ENCODE data around the gene CTBP2. TPM values are rescaled to one million over a fixed set of nuclear protein-coding genes. Genes with fewer than 3 reads are reported as not detected.
"Not testable (repeated sequence)": the region's sequence is repeated elsewhere in the genome, so short reads cannot be mapped to it uniquely, and the experiment has no call there.

The CTBP2 gene
- total RNA-seq, 2 experiments from 2014 or later, result 0.27 to 0.29 TPM

GRCh38 chr10:125174360-125174759 lies 14.0 kb upstream of the CTBP2 start:
- intact Hi-C loops (cut with micrococcal nuclease), result no loop called here
- ChIA-PET POLR2A (no interaction called here), CTCF (no interaction called here)
- H3K27ac Mint-ChIP-seq, result no peak overlapping the region
- H3K9me3 Mint-ChIP-seq, result no peaks in the 10 kb centered on the region
- no peaks in the 10 kb centered on the region for H3K36me3 Mint-ChIP-seq
- H3K27me3 Mint-ChIP-seq, result peaks cover 9% of the 10 kb centered on the region
- no peak for DNase-seq
- H3K4me1 Mint-ChIP-seq (ENCODE audit: low read depth), result no peaks in the 10 kb centered on the region
- no peak overlapping the region for H3K4me3 Mint-ChIP-seq

- Mint-ChIP-seq H3K36me3 (no peaks in the 10 kb centered on the region), H3K27me3 (peaks cover 9% of the 10 kb centered on the region), H3K9me3 (no peaks in the 10 kb centered on the region), H3K4me1 (ENCODE audit: low read depth) (no peaks in the 10 kb centered on the region), H3K4me3 (no peak overlapping the region), H3K27ac (no peak overlapping the region)
- ChIA-PET CTCF (no interaction called here), POLR2A (no interaction called here)
- DNase-seq, result no peak
- intact Hi-C loops (cut with micrococcal nuclease), result no loop called here
Measured at GRCh38 chr10:125172694-125173093, 12.3 kb upstream of the CTBP2 start.

GRCh38 chr10:125171402-125172306 lies 11.3 kb upstream of the CTBP2 start:
- Mint-ChIP-seq H3K27me3 (peaks cover 9% of the 10 kb centered on the region), H3K4me3 (no peak overlapping the region), H3K4me1 (ENCODE audit: low read depth) (no peaks in the 10 kb centered on the region), H3K9me3 (no peaks in the 10 kb centered on the region), H3K27ac (no peak overlapping the region), H3K36me3 (no peaks in the 10 kb centered on the region)
- no peak for DNase-seq
- ChIA-PET CTCF (interaction anchor here (0.5 kb wide), 1 partner anchor 49 kb away, joined by 5 read pairs; no protein-coding TSS in a partner anchor), POLR2A (no interaction called here)
- intact Hi-C loops (cut with micrococcal nuclease), result no loop called here

GRCh38 chr10:125169915-125170314 lies 9.6 kb upstream of the CTBP2 start:
- H3K4me1 Mint-ChIP-seq (ENCODE audit: low read depth), result no peaks in the 10 kb centered on the region
- H3K36me3 Mint-ChIP-seq, result no peaks in the 10 kb centered on the region
- no peak for DNase-seq
- ChIA-PET POLR2A (no interaction called here), CTCF (no interaction called here)
- peaks cover 7% of the 10 kb centered on the region for H3K27me3 Mint-ChIP-seq
- H3K27ac Mint-ChIP-seq, result no peak overlapping the region
- no peaks in the 10 kb centered on the region for H3K9me3 Mint-ChIP-seq
- H3K4me3 Mint-ChIP-seq, result no peak overlapping the region
- intact Hi-C loops (cut with micrococcal nuclease), result no loop called here

- Mint-ChIP-seq H3K4me1 (ENCODE audit: low read depth) (no peaks in the 10 kb centered on the region), H3K9me3 (no peaks in the 10 kb centered on the region), H3K27ac (no peak overlapping the region), H3K4me3 (no peak overlapping the region), H3K27me3 (peaks cover 7% of the 10 kb centered on the region), H3K36me3 (no peaks in the 10 kb centered on the region)
- intact Hi-C loops (cut with micrococcal nuclease), result no loop called here
- CTCF ChIA-PET, result no interaction called here
- POLR2A ChIA-PET, result no interaction called here
- DNase-seq, result no peak
Measured at GRCh38 chr10:125169279-125169678, 8.9 kb upstream of the CTBP2 start.

GRCh38 chr10:125166658-125167057 lies 6.3 kb upstream of the CTBP2 start:
- Mint-ChIP-seq H3K4me3 (no peak overlapping the region), H3K9me3 (no peaks in the 10 kb centered on the region), H3K27me3 (peaks cover 16% of the 10 kb centered on the region), H3K4me1 (ENCODE audit: low read depth) (no peaks in the 10 kb centered on the region), H3K36me3 (no peaks in the 10 kb centered on the region), H3K27ac (no peak overlapping the region)
- ChIA-PET POLR2A (no interaction called here), CTCF (no interaction called here)
- intact Hi-C loops (cut with micrococcal nuclease), result no loop called here
- DNase-seq, result no peak

GRCh38 chr10:125165584-125166573 lies 5.5 kb upstream of the CTBP2 start:
- no peak overlapping the region for H3K4me3 Mint-ChIP-seq

GRCh38 chr10:125164421-125164820 lies 4.1 kb upstream of the CTBP2 start:
- ChIA-PET CTCF (no interaction called here), POLR2A (interaction anchor here (0.6 kb wide), 1 partner anchor 270 kb away, joined by 4 read pairs; no protein-coding TSS in a partner anchor)
- H3K4me3 Mint-ChIP-seq, result no peak overlapping the region
- H3K36me3 Mint-ChIP-seq, result no peaks in the 10 kb centered on the region
- H3K27ac Mint-ChIP-seq, result no peak overlapping the region
- no peaks in the 10 kb centered on the region for H3K4me1 Mint-ChIP-seq (ENCODE audit: low read depth)
- intact Hi-C loops (cut with micrococcal nuclease), result no loop called here
- DNase-seq, result no peak
- H3K27me3 Mint-ChIP-seq, result peaks cover 12% of the 10 kb centered on the region
- no peaks in the 10 kb centered on the region for H3K9me3 Mint-ChIP-seq

More at GRCh38 chr10:125165584-125166573, 5.5 kb upstream of the CTBP2 start:
- H3K27me3 Mint-ChIP-seq, result peaks cover 16% of the 10 kb centered on the region
- no peaks in the 10 kb centered on the region for H3K9me3 Mint-ChIP-seq
- H3K4me1 Mint-ChIP-seq (ENCODE audit: low read depth), result no peaks in the 10 kb centered on the region
- POLR2A ChIA-PET, result no interaction called here
- intact Hi-C loops (cut with micrococcal nuclease), result no loop called here
- H3K36me3 Mint-ChIP-seq, result no peaks in the 10 kb centered on the region
- no peak for DNase-seq
- CTCF ChIA-PET, result no interaction called here
- no peak overlapping the region for H3K27ac Mint-ChIP-seq

GRCh38 chr10:125163803-125164202 lies 3.4 kb upstream of the CTBP2 start:
- intact Hi-C loops (cut with micrococcal nuclease), result no loop called here
- Mint-ChIP-seq H3K27ac (no peak overlapping the region), H3K4me3 (no peak overlapping the region), H3K36me3 (no peaks in the 10 kb centered on the region), H3K27me3 (peaks cover 12% of the 10 kb centered on the region), H3K9me3 (no peaks in the 10 kb centered on the region), H3K4me1 (ENCODE audit: low read depth) (no peaks in the 10 kb centered on the region)
- CTCF ChIA-PET, result no interaction called here
- POLR2A ChIA-PET, result no interaction called here
- DNase-seq, result no peak

- intact Hi-C loops (cut with micrococcal nuclease); POLR2A ChIA-PET; CTCF ChIA-PET; H3K27ac Mint-ChIP-seq; DNase-seq; H3K9me3 Mint-ChIP-seq; H3K4me3 Mint-ChIP-seq; H3K36me3 Mint-ChIP-seq; H3K4me1 Mint-ChIP-seq (ENCODE audit: low read depth): not testable (repeated sequence)
- peaks cover 15% of the 10 kb centered on the region for H3K27me3 Mint-ChIP-seq
Measured at GRCh38 chr10:125163312-125163711, 2.9 kb upstream of the CTBP2 start.

- H3K4me1 Mint-ChIP-seq (ENCODE audit: low read depth), result peaks cover 5% of the 10 kb centered on the region
Measured at GRCh38 chr10:125162120-125162931, 2.0 kb upstream of the CTBP2 start.

GRCh38 chr10:125161707-125162119 lies 1.4 kb upstream of the CTBP2 start:
- peaks cover 31% of the 10 kb centered on the region for H3K27me3 Mint-ChIP-seq
- no peak for DNase-seq
- H3K36me3 Mint-ChIP-seq, result no peaks in the 10 kb centered on the region
- intact Hi-C loops (cut with micrococcal nuclease), result no loop called here
- H3K9me3 Mint-ChIP-seq, result no peaks in the 10 kb centered on the region
- no peak overlapping the region for H3K27ac Mint-ChIP-seq
- no peak overlapping the region for H3K4me3 Mint-ChIP-seq
- ChIA-PET CTCF (no interaction called here), POLR2A (no interaction called here)
- H3K4me1 Mint-ChIP-seq (ENCODE audit: low read depth), result peaks cover 5% of the 10 kb centered on the region

More at GRCh38 chr10:125162120-125162931, 2.0 kb upstream of the CTBP2 start:
- ChIA-PET POLR2A (no interaction called here), CTCF (no interaction called here)
- Mint-ChIP-seq H3K36me3 (no peaks in the 10 kb centered on the region), H3K4me3 (no peak overlapping the region), H3K27me3 (peaks cover 25% of the 10 kb centered on the region), H3K27ac (no peak overlapping the region), H3K9me3 (no peaks in the 10 kb centered on the region)
- intact Hi-C loops (cut with micrococcal nuclease), result no loop called here
- DNase-seq, result no peak

Data from activated CD4-positive, alpha-beta memory T cell treated with anti-CD3 and anti-CD28 coated beads for 36 hours (primary cell).